Muscle layer of duodenum (tissue), 2 donors: ENCODE measurements around the gene HDAC4.

Experiments
- H3K27ac ChIP-seq: one replicate; pipeline ENCODE4 v1.7.0; 2013; ENCODE audit warnings: mild to moderate bottlenecking, low read length
- H3K27me3 ChIP-seq: one replicate; pipeline ENCODE4 v1.7.0; 2013; ENCODE audit warnings: low read depth, mild to moderate bottlenecking, control low read depth, low read length
- H3K36me3 ChIP-seq, 2 donors: one replicate each; pipeline ENCODE4 v1.7.0; 2013; ENCODE audit warnings: low read length in 2 of 2, control low read depth in 1 of 2, mild to moderate bottlenecking in 1 of 2; ENCODE audit not compliant: insufficient read depth in 2 of 2, control insufficient read depth in 1 of 2
- H3K4me1 ChIP-seq, 2 donors: one replicate each; pipeline ENCODE4 v1.7.0; 2013; ENCODE audit warnings: low read length in 2 of 2, mild to moderate bottlenecking in 2 of 2, control low read depth in 1 of 2, moderate library complexity in 1 of 2; ENCODE audit not compliant: insufficient read depth in 2 of 2, control insufficient read depth in 1 of 2
- H3K4me3 ChIP-seq, 2 donors: one replicate each; pipeline ENCODE4 v1.7.0; 2013; ENCODE audit warnings: low read length in 2 of 2, low read depth in 1 of 2, mild to moderate bottlenecking in 1 of 2
- H3K9me3 ChIP-seq, 2 donors: one replicate each; pipeline ENCODE4 v1.7.0; 2013; ENCODE audit warnings: low read length in 2 of 2, control low read depth in 1 of 2, mild to moderate bottlenecking in 1 of 2; ENCODE audit not compliant: control insufficient read depth in 1 of 2
- donor health status: healthy.

The HDAC4 gene

DNA sequence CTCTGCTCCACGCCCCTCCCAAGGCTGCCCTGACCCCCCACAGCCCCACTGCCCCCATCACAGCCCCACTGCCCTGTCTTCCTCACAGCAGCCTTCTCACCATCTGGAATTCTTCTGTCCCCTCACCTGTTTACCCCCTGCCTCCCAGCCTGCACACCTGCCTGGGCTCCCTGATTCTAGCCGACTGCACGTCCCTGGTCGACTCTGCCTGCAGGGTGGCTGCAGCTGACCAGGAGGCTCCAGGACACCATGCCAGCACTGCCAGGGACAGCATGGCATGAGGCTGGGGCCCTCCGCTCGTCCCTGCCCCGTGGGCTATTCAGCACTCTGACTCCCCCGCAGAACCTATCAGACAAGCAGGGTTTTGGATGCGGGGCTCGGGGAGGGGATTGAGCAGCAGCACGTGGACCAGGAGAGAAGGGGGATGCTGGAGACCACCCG lies 254.1 kb downstream of the HDAC4 start:
- peaks cover 35 to 70% of the 10 kb centered on the region in 2 donors for H3K36me3 ChIP-seq
- no peak overlapping the region for H3K27ac ChIP-seq

GRCh38 chr2:239146011-239146641 lies 254.7 kb downstream of the HDAC4 start:
- H3K9me3 ChIP-seq: no peaks in the 10 kb centered on the region
- no peak overlapping the region for H3K27ac ChIP-seq
- H3K36me3 ChIP-seq: peaks cover 36 to 69% of the 10 kb centered on the region in 2 donors
- H3K4me3 ChIP-seq: no peak overlapping the region
- no peaks in the 10 kb centered on the region for H3K27me3 ChIP-seq
- peaks cover 0 to 5% of the 10 kb centered on the region in 2 donors for H3K4me1 ChIP-seq

More for the DNA sequence above, 254.1 kb downstream of the HDAC4 start:
- no peaks in the 10 kb centered on the region for H3K9me3 ChIP-seq
- H3K4me1 ChIP-seq: peaks cover 0 to 11% of the 10 kb centered on the region in 2 donors
- H3K27me3 ChIP-seq: no peaks in the 10 kb centered on the region
- H3K4me3 ChIP-seq: no peak overlapping the region

- Histone ChIP-seq H3K4me1 (peaks cover 0 to 4% of the 10 kb centered on the region in 2 donors), H3K9me3 (no peaks in the 10 kb centered on the region), H3K36me3 (peaks cover 36 to 72% of the 10 kb centered on the region in 2 donors), H3K27ac (no peak overlapping the region), H3K4me3 (no peak overlapping the region), H3K27me3 (no peaks in the 10 kb centered on the region)
Measured at GRCh38 chr2:239145601-239146000, 255.2 kb downstream of the HDAC4 start.

- Histone ChIP-seq H3K4me1 (peaks cover 0 to 4% of the 10 kb centered on the region in 2 donors), H3K36me3 (peaks cover 36 to 76% of the 10 kb centered on the region in 2 donors), H3K27me3 (no peaks in the 10 kb centered on the region), H3K4me3 (no peak overlapping the region), H3K9me3 (no peaks in the 10 kb centered on the region), H3K27ac (no peak overlapping the region)
Measured at GRCh38 chr2:239145106-239145505, 255.7 kb downstream of the HDAC4 start.

DNA sequence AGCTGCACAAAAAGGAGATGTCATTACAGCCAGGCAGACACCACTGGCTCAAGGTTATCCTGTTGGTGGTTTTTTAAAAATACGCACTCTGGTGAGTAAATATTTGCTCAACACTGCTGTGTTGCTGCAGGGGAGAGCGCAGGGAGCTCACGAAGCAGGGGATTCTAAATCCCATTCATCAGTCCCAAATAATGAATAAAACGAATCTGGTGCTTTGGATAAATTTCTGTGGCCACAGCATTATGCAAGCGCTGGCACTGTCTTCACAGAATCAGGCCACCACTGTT lies 256.2 kb downstream of the HDAC4 start:
- peaks cover 36 to 76% of the 10 kb centered on the region in 2 donors for H3K36me3 ChIP-seq
- no peak overlapping the region for H3K27ac ChIP-seq
- peaks cover 0 to 4% of the 10 kb centered on the region in 2 donors for H3K4me1 ChIP-seq
- H3K27me3 ChIP-seq: no peaks in the 10 kb centered on the region
- H3K9me3 ChIP-seq: no peaks in the 10 kb centered on the region
- H3K4me3 ChIP-seq: no peak overlapping the region

- Histone ChIP-seq H3K9me3 (no peaks in the 10 kb centered on the region), H3K27ac (no peak overlapping the region), H3K4me1 (peaks cover 0 to 4% of the 10 kb centered on the region in 2 donors), H3K36me3 (peaks cover 40 to 77% of the 10 kb centered on the region in 2 donors), H3K27me3 (no peaks in the 10 kb centered on the region), H3K4me3 (no peak overlapping the region)
Measured at GRCh38 chr2:239143858-239144712, 256.7 kb downstream of the HDAC4 start.

DNA sequence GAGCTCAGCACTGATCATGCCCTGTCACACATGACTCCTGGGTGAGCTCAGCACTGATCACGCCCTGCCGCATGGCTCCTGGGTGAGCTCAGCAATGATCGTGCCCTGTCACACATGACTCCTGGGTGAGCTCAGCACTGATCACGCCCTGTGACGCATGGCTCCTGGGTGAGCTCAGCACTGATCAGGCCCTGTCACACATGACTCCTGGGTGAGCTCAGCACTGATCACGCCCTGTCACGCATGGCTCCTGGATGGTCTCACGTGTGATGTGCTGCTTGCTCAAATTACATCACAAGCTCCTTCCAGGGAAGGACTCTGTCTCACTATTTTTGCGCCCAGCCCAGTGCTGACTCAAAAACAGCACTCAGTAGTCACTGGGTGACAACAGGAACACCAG lies 258.0 kb downstream of the HDAC4 start:
- no peaks in the 10 kb centered on the region for H3K9me3 ChIP-seq
- H3K27me3 ChIP-seq: no peaks in the 10 kb centered on the region
- H3K36me3 ChIP-seq: peaks cover 33 to 72% of the 10 kb centered on the region in 2 donors
- no peak overlapping the region for H3K4me3 ChIP-seq
- no peak overlapping the region for H3K27ac ChIP-seq
- H3K4me1 ChIP-seq: peaks cover 0 to 4% of the 10 kb centered on the region in 2 donors

DNA sequence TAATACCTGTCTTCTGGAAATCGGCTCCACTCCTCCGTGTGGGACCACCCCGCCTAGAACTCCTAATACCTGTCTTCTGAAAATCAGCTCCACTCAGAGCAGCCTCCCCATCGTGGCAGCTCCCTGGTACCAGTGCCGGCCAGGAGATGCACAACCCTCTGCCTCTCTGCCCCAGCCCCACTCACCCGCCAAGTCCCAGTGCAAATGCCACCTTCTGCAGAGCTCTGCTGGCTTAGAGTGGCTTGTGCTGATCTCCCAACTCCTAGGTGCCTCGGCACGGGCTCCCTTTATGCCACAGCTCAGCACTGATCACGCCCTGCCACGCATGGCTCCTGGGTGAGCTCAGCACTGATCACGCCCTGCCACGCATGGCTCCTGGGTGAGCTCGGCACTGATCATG lies 258.5 kb downstream of the HDAC4 start:
- H3K36me3 ChIP-seq: peaks cover 33 to 72% of the 10 kb centered on the region in 2 donors

GRCh38 chr2:239141021-239141760 lies 259.6 kb downstream of the HDAC4 start:
- Histone ChIP-seq H3K4me1 (peaks cover 0 to 4% of the 10 kb centered on the region in 2 donors), H3K9me3 (no peaks in the 10 kb centered on the region), H3K27ac (no peak overlapping the region), H3K27me3 (no peaks in the 10 kb centered on the region), H3K4me3 (no peak overlapping the region), H3K36me3 (peaks cover 41 to 79% of the 10 kb centered on the region in 2 donors)

More for the DNA sequence above, 258.5 kb downstream of the HDAC4 start:
- Histone ChIP-seq H3K27me3 (no peaks in the 10 kb centered on the region), H3K4me3 (no peak overlapping the region), H3K27ac (no peak overlapping the region), H3K9me3 (no peaks in the 10 kb centered on the region), H3K4me1 (peaks cover 0 to 4% of the 10 kb centered on the region in 2 donors)

DNA sequence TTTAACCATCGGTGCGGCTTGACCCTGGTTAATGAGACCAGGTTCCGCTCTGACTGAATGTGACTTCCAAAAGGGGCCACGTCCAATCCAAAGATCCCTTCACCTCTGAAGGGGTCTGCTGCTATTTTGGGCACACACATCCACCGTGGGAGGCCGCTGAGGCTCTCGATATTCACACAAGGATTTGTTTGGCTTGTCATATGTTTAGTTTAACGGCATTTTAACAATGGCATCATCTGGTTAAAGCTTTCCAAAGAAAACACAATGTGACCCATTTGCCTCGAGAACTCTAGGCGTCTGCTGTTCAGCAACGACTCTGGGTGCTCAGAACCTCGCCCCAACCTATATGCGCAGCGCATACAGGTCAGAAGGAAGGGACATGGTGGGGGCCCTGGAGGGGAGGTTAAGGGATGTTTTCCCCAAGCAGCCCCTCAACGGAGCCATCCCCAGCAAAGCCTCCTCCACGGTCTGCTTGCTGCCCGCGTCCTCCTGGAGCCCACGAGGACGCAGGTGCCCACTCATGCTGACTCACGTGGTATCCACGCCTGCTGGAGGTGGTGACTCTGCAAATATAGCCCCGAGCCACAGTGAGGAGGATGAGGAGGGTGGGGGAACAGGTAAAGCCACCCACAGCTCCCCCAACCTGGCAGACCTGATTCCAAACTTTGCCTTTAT lies 260.3 kb downstream of the HDAC4 start:
- peaks cover 0 to 4% of the 10 kb centered on the region in 2 donors for H3K4me1 ChIP-seq
- no peak overlapping the region for H3K27ac ChIP-seq
- peaks cover 41 to 79% of the 10 kb centered on the region in 2 donors for H3K36me3 ChIP-seq
- H3K9me3 ChIP-seq: no peaks in the 10 kb centered on the region
- no peak overlapping the region for H3K4me3 ChIP-seq
- no peaks in the 10 kb centered on the region for H3K27me3 ChIP-seq

DNA sequence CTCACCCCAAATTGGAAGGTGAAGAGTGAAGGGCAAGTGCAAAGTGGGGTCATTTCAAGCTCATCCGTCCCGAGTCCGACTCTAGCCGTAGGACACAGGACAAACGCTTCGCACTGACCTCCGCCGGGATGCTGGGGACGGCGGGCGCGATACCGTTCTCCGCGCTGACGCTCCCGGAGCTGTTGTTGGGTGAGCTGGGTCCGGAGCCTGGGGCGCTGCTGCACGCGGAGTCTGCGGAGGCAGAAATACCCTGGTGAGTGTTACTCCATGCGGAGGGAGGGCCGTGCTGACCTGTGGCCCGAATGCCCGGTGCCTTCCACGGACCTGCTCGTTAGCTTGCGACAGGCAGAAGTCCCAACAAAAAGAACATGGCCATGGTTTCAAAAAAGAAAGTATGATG lies 261.3 kb downstream of the HDAC4 start:
- Histone ChIP-seq H3K9me3 (no peaks in the 10 kb centered on the region), H3K4me1 (peaks cover 0 to 4% of the 10 kb centered on the region in 2 donors), H3K27me3 (no peaks in the 10 kb centered on the region), H3K4me3 (no peak overlapping the region), H3K27ac (no peak overlapping the region), H3K36me3 (peaks cover 40 to 77% of the 10 kb centered on the region in 2 donors)
